Kidney capillary endothelial cell (primary cell): Measurements from ENCODE around the gene BRD1.
A peak's percentile ranks its signal among the peaks of the same experiment; 100 is the strongest.
"Not testable (repeated sequence)": the region's sequence is repeated elsewhere in the genome, so short reads cannot be mapped to it uniquely, and the experiment has no call there.

Source experiments
- DNase-seq: peaks from one replicate; pipeline ENCODE4 v3.0.0-alpha.2; 2018; ENCODE audit warnings: low spot score

Gene BRD1

DNA sequence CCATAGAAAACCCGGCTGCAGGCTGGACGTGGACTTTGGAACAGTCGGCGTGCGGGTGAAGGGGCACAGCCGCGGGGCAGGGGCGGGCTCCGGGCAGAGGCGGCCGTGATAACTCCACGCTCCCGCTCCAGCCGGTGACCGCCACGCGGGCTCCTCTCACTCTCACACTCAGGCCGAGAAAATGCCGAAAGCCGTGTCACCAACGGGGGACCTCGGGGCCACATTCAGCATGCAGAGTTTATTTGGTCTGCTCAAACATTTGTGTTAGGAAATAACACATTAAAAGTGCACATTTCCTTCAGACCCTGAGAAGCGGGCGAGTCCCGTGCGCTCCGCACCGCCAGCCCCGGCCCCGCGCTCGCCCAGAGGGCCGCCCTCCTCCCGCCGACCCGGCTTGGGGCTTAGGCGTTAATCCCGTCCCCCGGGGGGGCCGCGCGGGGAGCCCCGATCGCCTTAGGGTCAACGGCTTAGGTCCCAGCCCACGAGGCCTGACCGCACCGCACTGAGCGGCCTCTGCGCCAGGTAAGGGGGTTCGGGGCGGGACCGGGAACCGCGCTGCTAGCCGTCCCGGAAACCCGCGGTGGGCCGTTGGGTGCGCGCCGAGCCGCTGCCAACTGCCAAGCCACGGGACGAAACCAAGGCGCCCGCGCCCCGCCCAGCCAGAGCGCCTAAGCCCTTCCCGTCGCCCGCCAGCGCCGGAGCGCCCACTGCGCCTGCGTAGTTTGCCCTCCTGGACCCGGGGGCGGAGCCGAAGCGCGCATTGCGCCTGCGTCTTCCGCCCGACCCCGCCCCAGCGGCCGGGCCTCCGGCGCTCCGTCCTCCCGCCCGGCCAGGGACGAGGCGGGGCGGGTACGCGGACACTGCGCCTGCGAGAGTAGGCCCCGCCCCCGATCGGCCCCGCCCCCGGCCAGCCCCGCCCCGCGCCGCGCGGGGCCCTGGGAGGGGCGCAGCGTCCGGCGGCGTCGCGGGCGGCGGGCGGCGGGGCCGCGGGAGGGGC lies 25.5 kb upstream of the BRD1 start, which contains the start of gene ZBED4:
TSS of gene ZBED4 (plus strand) at position 947 of the 997 bp plus-strand sequence. CDS start 29,819 bp downstream, outside the sequence.
- DNase-seq: peak; percentile 98

DNA sequence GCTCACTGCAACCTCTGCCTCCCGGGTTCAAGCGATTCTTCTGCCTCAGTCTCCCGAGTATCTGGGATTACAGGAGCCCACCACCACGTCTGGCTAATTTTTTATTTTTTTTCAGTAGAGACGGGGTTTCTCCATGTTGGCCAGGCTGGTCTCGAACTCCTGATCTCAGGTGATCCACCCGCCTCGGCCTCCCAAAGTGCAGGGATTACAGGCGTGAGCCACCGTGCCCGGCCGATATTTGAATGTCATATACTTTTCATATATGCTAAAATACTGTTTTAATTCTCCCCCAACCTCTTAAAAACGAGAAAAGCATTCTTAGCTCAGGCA lies 24.9 kb upstream of the BRD1 start:
- DNase-seq: not testable (repeated sequence)

DNA sequence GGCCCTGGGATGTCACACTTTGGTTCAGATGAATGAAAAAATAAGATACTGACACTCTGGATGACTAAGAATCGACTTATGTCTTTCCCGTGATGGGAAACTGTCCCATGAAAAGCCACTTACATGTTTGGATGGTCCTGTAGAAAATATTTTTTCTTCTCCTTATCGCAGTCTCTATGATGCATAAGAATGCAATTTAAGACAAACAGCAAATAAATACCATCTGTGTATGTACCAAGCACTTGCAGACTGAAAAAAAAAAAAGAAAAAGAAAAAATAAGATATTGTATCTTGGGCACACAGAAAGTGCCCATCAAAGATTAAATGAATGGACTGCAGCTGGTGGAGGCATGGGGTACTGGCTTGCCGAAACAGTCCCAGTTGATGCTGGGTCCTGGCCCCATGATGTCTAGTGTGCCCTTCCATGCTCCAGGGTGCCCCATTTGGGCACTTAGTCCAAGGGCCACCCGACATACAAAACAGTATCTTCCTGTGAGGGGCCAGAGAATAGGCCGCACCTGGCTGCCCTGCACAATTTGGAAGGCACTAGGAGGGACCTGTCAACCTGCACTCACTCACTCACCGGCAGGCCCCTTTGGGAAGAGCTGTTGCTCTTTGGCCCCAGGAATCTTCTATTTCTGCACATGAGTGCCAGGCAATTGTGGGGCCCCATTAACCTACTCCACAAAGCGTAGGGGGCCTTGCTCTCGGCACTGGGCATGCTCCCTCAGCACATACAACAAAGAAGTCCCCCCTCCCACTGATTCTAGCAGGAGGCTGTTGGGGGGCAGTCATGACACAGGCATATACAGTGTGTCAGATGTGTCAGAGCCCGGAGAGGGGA lies 23.5 kb upstream of the BRD1 start:
- DNase-seq: no peak

DNA sequence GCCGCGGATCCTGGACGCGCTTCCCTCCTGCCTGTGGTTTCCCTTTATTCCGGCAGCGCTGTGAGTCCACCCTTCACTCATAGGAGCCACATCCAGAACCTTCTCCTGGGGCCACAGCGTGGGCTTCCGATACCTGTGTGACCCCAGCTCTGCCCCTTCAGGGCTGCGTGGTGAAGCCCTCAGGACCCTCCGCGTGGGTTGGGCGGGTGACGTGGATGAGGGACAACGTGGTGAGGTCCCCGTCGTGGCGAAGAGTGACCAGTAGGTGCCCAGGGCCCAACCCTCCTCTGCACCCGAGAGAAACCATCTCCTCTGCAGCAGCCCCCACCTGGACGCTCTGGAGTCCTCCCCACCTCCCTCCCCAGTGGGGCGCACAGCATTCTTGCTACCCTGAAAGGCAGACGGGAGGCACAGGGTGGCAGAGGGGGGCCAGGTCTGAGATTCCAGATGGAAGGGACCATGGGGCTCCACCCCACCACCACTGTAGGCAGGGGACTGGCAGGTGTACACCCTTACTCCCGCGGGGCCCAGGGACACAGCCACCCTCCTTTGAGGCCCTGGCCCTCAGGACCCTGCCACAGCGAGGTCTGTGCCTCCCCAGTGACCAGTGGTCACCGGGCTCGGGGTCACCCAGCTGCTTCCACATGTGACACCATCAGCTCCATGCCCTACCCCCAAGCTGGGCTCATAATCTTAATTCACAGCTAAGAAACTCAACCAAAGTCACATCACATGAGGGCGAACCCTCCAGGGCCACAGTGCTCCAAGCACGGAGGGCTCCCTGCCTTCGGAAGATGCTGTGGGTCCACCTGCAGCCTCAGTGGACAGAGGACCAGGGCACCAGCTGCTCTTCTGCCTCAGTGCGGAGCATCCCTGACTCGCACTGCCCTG lies 22.6 kb upstream of the BRD1 start:
- no peak for DNase-seq

DNA sequence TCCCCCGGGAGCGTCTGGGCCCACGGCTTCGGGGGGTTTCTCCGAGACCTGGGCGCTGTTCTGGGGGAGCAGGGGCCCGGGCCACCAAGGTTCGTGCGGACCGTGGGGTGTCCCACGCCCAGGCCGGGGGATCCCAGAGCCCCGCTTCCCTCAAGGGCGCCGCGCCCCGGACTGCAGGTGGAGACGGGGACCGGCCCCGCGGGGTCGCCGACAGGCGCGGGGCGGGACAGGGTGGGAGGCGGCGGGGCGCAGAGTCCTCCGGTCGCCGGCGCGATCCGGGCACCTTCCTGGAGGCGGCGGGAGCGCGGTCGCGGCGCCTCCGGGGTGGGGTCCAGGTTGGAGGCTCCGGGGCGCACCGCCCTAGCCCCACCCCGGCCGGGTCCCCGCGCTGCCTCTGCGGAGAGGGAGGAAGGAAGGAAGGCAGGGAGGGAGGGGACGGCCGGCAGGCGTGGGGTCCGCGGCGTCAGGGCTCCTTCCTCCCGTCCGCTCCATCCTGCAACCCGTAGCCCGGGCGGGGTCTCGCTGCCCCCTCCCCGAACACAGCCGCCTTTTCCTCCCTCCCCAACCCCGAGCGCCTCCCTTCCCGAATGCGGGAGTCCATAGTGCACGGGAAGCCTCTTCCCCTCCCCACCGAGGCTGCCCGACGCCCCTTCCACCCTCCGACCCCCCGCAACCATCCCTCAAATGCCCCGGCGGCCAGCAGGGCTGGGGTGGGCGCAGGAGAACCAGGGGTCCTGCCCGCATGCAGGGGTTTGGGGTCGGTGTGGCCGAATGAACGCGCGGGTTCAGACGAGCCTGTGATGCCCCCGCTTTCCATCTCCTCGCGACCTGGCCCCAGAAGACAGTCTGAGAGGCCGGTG lies 21.7 kb upstream of the BRD1 start:
- no peak for DNase-seq

DNA sequence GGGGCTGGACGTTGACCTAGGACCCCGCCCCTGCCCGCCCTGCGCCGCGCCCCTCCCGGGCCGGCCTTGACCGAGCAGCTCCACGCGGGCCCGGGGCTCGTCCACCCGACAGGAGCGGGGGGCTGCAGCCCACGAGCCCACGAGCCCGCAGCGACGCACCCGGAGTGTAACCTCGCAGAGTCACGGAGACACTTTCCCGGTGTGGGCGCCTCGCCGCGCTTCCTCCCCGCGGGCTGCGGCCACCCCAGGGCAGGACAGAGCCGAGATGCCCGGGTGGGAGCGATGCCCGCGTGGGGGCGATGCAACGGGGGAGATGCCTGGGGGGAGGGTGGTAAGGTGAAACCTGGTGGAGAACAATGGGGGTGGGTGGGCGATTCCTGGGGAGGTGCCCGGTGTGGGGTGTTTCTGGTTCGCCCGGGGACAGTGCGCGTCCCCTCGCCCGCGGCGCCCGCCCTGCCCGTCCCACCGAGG lies 21.1 kb upstream of the BRD1 start:
- DNase-seq: no peak

DNA sequence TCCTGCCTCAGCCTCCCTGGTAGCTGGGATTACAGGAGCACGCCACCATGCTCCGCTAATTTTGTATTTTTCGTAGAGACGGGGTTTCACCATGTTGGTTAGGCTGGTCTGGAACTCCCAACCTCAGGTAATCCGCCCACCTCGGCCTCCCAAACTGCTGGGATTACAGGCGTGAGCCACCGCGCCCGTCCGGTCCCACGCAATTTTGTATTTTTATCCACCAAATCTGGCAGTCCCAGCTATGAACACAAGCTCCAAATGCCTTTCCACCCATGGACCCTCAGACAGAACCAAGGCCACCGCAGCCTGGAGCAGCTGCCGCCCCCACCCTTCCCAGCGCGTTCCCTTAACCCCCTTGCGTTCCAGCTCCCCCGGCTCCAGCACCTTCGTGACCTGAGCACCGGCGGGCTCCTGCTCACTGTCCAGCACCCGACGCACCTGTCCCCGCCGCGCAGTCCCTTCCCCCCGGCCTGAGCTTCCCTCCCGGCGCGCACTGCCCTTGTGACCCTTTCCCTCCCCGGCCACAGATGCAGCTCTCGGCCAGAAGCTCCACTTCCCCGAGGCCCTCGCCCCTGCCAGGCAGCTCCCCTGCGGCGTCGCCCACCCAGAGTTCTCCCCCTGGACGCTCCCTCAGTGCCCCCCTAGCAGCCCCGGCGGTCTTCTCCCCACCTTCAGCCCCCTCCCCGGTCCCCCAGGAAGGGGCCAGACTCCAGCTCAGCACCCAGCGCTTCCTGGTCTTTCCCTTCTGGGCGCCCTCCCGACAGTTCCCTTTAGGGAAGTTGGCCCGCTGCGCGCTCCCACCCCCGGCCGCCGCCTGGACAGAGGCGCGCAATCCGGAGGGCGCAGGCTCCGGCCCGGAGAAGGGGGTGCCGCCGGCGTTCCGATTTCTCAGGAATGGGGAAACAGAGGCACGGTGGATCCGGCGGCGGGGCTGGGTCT lies 20.3 kb upstream of the BRD1 start:
- DNase-seq: no peak

DNA sequence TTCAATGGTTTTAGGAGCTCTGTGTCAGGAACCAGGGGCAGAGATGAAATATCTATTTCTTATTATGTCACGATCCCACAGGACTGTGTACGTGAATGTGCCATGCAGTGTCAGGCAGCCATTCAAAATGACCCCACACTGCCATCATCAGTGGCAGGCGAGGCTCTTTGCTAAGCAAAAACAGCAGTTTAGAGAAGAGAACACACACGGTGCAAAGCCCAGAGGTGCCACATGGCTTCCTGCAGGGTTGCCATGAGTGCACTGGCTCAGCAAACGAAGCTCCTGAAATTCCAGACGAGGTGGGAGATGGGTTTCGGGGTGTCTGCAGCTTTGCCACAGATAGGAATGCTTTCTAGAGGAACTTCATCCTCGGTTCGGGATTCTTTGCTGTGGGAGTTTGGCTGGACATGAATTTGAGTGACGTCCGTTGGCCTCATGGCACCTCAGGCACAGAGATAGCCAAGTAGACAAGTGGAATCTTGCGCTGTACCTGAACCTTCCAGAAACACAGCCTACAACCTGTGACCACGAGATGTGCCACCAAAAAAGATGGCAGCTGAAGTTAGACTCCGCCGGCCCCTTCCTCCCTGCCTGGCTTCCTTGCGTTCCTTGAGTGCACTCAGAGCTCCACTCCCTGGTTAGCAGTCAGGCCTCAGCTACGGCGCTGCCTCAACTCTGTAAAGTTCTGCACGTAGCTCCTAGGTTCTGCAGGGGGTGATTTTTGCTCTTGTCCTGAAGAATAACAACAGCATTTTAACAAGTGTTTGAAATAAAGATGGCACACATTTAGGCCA lies 18.2 kb upstream of the BRD1 start:
- no peak for DNase-seq

DNA sequence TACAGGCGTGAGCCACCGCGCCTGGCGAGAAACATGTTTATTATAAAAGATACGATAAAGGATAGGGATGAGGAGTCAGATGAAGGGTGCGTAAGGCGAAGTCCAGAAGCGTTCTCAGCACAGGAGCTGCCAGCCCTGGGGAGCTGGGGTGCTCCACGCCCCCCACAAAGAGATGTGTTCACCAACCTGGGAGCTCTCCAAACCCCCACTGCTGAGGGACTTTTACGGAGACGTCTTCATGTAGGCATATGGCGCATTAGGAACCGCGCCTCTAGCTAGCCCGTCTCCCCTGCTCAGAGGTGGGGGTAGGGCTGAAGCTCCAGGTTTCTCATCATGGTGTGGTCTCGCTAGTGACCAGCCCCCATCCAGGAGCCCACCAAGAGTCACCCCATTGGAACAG lies 17.6 kb upstream of the BRD1 start:
- DNase-seq: no peak

DNA sequence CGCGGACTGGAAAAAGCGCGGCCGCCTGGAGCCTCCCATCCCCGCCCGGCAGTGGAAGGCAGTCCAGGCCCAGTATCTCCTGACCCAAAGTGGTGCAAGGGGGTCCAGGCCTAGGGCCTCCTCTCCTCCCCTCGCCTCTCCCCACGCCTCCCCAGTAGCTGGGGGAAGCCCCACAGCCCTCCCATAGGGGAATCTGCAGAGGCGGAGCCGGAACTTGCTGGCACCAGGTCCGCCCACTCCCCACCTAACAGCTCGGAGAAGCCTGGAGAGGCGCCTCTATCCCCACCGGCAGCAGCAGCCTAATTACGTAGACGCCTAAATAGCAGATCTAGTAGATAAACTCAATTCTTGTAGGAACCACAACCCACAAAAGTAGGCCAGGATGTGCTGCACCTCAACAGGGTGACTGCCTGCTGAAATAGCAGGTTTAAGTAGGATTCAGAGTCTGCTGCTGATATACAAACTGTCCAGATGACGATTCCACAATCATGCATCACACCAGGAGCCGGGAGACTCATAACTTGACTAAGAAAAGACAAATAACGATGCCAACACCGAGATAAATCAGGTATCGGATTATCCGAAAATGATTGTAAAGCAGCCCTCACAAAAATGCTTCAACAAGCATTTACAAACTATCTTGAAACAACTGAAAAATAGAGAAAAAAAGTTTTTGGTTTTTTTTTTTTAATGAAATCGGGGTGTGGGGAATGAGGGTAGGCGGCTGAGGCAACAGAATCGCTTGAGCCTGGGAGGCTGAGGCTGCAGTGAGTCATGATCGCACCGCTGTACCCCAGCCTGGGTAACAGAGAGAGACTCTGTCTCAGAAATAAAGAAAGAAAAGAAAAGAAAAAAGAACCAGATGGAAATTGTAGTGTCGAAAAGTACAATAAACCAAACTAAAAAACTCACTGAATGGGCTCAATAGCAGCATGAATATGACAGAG lies 11.4 kb upstream of the BRD1 start:
- no peak for DNase-seq

DNA sequence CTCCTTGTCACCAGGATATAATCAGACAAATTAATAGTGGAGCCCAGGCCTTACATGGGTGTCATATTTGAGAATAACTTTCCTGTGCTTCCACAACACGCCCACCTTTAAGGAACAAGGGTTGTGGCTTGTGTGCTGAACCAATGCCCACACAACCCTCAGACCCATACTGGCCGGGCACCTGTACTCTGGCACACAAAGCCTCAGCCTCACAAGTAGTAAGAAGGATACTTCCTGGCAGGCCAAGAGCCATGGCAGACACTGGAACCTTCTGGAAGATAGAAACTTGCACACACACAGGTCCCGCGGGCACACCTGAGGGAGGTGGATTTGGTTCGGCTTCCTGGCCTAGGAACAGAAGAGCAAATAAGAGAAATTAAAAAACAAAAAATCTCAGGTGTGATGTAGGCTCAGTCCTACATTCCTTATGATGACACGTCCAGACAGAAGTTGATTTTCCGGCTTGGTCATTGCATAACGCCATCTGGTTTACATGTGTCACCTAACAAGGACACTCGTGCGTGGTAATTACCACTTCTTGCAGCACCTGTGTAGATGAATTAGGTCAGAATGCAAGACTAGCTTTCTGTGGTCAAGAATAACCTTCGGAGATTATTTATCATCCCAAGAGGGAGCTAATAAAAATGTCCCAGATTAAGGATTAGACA lies 5.8 kb upstream of the BRD1 start:
- DNase-seq: no peak

DNA sequence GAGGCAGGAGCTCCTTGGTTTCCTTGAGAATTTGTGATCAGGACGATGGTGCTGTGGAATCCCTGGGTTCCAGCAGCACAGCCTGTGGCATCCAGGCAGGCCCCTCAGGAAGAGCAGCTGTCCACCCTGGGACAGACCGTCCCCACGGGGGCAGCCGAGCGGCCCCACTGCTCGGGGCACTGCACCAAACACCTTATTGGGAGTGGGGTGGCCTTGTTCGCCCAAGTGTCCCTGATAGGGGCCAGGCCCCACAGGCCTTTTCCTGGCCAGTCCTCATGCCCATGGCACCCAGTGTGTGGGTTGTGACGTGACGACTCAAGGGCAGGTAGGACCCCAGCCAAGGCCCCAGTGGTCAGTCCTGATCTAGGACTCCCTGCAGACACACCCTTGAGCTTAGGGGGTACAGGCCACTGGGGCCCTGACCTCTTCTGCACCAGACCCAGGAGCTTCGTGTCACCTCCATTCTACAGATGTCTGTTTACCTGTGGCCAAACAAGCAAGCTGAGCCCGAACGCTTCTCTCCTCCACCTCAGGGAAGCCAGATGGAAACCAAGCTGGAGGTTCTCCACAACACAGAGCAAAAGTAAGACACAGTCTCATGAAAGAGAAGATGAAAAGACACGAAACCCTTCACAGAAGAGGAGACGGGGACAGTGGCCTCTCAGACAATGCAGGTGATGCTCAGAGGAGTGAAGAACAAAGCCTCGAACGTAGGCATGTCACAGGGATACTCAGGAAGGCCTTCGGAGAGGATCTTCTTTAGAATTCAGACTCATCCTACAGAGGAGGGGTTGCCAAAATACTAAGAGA lies 1.6 kb upstream of the BRD1 start:
- DNase-seq: no peak

DNA sequence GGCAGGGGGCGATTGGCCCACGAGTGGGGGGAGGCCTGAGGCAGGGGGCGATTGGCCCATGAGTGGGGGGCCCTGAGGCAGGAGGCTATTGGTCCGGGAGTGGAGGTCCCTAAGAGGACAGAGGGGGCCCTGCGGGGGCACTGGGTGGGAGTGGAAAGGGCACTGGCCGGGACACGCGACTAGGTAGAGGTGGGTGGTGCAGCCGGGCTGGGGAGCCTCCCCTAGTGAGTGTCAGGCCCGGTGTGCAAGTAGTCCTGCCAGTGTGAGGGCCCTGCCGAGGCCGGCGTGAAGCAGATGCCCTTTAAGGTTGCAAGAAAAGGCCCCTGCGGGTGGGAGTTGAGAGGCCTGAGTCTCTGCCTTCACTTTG lies 909 bp upstream of the BRD1 start:
- DNase-seq: no peak

DNA sequence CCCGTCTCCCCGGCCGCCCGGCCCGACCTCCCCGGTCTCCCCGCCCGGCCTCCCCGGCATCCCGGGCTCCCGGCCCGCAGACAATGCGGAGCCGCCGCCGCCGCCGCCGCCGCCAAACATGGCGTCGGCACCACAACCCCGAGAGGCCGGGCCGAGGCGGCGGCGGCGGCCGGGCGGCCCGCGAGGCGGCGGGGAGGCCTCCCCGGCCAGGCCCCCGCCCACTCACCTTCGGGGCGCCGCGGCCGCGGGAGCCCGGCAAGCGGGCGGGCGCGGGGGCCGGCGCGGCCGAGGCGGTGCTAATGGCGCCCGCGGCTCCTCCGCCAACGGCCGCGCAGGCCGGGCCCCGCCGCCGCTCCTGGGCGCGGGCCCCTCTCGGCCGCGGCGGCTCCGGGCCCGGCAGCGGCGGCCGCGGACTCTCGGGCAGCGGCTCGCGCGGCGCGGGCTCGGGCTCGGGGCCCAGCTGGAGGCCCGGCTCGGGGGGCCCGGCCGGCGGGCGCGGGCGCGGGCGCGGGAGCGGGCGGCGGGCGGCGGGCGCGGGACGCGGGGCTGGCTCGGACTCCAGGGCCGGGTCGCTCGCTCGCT lies 311 bp downstream of the BRD1 start:
- DNase-seq: no peak

DNA sequence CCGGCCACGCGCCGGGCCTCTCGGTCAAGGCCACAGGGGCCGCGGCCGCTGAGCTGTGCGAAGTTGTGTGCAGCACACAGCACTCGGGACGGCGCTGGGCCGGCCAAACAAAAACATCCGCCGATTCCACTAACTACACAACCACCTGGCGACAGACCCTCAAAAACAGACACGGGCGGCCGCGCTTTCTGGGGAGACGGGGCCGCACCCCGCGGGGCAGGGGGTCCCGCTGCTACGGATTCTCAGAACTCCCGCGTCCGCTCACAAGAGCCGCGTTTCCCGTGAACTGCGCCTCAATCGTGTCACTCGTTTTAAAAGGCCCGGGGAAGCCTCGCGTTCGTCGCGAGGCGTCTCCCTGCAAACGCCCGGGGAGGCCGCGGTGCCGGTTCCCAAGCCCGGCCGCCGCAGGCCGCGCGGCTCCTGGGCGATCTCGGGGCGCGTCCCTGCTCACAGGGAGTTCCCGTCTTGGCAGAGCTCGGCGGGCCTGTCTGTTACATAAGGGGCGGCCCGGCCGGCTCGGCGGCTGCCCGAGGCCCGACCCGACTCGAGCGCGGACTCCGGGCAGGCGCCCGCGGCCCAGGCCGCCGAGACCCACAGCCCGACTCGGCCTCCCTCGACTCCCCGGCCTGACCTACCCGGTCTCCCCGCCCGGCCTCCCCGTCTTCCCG lies 936 bp downstream of the BRD1 start:
- peak; percentile 12 for DNase-seq
